ENCODE results near the gene MUC3A.

The MUC3A gene

DNA sequence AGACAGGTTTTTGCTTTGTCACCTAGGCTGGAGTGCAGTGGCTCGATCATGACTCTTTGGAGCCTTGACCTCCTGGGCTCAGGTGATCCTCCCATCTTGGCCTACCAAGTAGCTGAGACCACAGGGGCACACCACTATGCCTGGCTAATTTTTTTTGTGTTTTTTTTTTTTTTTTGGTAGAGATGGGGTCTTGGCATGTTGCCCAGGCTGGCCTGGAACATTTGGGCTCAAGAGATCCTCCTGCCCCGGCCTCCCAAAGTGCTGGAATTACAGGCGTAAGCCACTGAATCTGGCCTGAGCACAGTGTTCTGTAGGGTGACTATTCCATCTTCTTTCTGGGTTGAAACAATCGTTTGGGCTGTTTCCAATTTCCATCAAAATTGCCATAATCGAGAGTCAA, 1.5 kb upstream of the MUC3A start:
- DNase-seq: no peak

DNA sequence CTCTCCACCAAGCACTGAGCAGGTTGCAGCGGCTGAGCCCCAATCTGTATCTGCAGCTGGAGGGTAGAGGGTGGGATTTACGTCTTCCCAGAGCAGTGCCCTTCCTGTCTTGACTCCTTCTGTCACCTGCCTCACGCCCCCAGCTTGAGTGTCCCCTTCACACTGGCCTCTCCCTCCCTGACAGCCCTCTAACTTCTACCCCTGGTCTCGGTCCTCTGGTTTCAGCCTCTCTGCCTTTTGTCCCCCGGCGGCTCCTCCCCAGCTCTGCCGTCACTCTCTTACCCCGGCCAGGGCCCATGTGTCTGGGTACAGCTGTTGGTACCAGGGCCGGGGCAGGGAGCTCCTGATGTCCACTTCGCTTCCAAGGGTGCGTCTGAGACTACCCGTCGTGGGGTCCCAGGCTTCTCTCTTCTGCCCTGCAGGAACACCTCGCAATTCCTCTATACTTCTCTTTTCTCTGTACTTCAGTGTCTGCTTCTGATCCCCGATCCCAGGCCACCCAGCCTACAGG, 654 bp downstream of the MUC3A start:
- no peak for DNase-seq

DNA sequence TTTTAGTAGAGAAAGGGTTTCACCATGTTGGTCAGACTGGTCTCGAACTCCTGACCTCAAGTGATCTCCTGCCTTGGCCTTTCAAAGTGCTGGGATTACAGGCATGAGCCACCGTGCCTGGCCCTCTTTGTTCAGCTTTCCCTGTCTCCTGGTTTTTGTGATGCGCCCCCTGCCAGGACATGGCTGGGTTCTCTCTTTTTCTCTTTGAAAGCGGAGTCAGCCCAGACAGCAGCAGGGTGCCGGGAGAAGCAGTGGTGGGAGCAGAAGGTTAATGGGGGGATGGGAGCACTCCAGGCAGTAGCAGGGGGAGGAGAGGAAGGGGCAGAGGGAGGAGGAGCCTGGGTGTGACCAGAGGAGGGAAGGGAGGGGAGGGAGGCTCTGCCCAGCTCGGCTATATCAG, 1.8 kb downstream of the MUC3A start:
- DNase-seq: no peak

DNA sequence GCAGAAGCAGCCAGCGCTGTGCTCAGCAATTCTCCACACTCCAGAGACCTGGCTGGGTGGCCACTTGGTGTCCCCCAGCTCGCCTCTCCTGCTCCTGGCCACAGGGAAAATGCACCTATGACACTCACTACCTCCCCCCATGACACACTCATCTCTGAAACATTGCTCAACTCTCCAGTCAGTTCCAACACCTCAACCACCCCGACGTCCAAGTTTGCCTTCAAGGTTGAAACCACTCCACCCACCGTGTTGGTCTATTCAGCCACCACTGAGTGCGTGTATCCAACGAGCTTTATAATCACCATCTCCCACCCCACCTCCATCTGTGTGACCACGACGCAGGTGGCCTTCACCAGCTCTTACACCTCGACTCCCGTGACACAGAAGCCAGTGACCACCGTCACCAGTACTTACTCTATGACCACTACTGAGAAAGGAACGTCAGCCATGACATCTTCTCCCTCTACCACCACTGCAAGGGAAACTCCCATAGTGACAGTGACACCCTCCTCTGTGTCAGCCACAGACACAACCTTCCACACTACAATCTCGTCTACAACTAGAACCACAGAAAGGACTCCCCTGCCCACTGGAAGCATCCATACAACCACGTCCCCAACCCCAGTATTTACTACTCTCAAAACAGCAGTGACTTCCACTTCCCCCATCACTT, 2.7 kb downstream of the MUC3A start:
- no peak for DNase-seq

DNA sequence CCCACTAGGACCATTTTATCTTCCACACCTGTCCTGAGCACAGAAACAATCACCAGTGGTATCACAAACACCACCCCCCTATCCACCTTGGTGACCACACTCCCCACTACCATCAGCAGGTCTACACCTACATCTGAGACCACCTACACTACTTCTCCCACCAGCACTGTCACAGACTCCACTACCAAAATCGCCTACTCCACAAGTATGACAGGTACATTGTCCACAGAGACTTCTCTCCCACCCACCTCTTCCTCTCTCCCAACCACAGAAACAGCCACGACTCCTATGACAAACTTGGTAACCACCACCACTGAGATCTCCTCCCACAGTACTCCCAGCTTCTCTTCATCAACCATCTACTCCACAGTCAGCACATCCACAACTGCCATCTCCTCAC, 3.3 kb downstream of the MUC3A start:
- no peak for DNase-seq

DNA sequence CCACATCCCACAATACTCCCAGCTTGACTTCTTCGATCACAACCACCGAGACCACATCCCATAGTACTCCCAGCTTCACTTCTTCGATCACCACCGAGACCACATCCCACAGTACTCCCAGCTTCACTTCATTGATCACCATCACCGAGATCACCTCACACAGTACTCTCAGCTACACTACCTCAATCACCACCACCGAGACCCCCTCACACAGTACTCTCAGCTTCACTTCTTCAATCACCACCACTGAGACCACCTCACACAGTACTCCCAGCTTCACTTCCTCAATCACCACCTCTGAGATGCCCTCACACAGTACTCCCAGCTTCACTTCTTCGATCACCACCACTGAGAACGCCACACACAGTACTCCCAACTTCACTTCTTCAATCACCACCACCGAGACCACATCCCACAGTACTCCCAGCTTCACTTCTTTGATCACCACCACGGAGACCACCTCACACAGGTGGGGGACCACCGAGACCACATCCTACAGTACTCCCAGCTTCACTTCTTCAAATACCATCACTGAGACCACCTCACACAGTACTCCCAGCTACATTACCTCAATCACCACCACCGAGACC, 8.6 kb downstream of the MUC3A start:
- DNase-seq: no peak

DNA sequence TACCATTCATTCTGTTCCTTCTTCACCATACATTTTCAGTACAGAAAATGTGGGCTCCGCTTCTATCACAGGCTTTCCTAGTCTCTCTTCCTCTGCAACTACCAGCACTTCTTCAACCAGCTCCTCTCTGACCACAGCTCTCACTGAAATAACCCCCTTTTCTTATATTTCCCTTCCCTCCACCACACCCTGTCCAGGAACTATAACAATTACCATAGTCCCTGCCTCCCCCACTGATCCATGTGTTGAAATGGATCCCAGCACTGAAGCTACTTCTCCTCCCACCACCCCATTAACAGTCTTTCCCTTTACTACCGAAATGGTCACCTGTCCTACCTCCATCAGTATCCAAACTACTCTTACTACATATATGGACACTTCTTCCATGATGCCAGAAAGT, 10.6 kb downstream of the MUC3A start:
- DNase-seq: no peak

DNA sequence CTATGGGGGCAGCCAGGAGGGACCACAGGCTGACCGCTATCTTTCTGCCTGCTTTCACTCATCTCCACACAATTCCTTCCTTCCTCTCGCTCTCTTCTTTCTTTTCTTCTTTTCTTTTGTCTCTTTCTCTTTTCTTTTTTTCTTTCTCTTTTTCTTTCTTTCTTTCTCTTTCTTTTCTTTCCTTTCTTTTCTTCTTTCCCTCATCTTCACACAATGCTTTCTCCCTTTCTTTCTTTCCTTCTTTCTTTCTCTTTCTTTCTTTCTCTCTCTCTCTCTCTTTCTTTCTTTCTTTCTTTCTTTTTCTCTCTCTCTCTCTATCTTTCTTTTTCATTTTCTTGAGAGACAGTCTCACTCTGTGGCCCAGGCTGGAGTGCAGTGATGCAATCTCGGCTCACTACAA, 13.2 kb downstream of the MUC3A start:
- no peak for DNase-seq

DNA sequence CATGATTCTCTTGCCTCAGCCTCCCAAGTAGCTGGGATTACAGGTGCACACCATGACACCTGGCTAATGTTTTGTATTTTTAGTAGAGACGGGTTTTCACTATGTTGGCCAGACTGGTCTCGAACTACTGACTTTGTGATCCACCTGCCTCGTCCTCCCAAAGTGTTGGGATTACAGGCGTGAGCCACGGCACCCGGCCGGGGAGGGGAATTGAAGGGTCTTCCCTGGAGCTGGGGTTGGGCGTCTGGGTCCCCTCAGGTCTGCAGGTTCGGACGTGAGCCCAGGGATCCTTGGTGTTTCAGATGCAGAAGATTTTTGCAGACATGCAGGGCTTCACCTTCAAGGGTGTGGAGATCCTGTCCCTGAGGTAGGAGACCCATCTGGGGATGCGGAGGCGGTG, 14.1 kb downstream of the MUC3A start:
- no peak for DNase-seq

DNA sequence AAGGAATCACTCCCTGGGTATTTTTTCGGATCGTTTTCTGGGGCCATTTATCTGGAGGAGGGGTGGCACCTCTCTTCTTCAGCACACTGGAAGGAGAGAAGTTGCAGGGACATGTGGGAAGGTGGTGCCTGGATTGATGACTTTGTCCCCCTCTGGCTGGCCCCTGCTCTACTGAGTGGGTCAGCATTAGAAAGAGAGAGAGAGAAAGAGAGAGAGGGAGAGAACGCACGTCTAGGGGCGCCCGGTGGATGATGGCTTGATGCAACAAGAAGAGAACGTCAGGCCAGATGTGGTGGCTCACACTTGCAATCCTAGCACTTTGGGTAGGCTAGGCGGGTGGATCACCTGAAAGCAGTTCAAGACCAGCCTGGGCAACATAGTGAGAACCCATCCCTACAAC, 14.5 kb downstream of the MUC3A start:
- no peak for DNase-seq

DNA sequence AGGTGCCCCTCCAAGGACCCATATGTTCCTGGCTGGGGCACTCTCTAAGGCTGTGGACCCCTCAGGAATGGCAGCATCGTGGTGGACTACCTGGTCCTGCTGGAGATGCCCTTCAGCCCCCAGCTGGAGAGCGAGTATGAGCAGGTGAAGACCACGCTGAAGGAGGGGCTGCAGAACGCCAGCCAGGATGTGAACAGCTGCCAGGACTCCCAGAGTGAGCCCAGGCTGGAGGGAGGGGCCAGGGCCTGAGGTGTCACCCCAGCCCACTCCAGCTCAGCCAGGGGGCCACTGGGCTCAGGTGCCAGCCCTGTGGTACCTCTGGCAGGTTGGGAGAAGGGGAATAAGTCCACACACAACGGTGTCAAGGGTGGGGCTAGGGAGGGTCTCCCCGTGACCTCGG, 15.3 kb downstream of the MUC3A start:
- DNase-seq: no peak

DNA sequence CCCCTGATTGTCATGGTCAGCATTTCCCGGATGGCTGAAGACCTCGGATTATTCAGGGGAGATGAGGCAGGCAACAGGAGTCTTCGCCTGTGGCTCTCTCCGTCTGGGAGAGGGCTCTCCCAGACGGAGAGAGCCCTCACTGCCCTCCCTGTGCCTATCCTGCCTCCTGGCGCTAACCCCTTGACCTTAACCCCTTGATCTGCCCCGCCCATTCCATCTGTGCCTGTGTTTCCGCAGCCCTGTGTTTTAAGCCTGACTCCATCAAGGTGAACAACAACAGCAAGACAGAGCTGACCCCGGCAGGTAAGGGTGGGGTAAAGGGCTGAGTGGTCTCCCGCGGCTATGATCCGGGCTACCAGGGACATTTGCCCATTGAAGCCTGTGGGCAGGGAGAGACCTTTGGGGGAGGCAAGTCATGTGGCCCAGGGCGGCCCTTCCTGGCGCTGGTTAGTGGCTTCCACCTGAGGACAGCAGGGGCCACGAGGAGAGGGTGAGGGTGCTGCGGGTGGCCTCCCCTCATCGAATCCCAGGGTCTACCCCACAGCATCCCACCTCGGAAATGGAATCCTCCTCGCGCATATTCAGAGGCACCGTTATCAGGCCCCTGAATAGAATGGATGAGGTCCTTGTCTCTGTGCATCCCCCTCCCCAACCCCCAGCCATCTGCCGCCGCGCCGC, 15.8 kb downstream of the MUC3A start:
- no peak for DNase-seq

DNA sequence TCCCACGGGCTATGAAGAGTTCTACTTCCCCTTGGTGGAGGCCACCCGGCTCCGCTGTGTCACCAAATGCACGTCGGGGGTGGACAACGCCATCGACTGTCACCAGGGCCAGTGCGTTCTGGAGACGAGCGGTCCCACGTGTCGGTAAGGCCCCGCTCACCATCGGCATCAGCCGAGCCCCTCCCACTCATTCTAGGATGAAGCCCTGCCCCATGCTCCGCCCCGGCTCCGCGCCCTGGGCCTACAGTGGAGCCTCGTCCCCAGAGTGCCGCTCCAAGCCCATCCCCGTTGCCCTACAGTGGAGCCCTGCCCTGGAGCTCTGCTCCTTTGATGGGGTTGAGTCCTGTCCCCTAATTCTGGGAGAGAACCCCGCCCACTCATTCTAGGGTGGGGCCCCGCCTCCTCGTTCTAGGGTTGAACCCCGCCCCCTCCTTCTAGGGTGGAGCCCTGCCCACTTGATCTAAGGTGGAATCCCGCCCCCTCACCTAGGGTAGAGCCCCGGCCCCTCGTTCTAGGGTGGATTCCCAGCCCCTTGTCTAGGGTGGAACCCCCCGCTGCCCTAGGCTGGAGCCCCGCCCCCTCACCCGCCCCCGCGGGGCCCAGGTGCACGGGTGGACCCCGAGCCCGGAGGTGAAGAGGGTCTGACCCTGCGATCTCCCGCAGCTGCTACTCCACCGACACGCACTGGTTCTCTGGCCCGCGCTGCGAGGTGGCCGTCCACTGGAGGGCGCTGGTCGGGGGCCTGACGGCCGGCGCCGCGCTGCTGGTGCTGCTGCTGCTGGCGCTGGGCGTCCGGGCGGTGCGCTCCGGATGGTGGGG, 16.6 kb downstream of the MUC3A start:
- DNase-seq: peak; percentile 76

DNA sequence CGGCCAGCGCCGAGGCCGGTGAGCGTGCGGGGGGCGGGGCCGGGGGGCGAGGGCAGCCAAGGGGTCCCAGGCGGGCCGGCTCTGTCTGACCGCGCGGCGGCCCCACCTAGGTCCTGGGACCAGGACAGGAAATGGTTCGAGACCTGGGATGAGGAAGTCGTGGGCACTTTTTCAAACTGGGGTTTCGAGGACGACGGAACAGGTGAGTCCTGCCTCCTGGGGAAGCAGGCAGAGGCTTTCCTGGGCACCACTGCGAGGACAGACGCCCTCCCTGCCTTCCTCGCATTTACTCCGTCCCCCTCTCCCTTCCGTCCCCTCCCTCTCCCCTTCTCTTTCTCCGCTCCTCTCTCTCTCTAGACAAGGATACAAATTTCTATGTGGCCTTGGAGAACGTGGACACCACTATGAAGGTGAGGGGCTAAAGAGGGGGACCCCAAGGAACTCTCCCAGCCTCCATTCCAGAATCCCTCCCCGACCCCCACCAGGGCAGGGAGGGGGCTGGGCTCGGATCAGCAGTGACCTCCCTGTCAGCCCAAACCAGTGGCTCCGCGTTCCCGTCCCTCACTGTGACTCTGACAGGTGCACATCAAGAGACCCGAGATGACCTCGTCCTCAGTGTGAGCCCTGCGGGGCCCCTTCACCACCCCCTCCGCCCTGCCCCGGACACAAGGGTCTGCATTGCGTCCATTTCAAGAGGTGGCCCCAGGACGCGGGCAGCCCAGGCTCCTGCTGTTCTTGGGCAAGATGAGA, 17.4 kb downstream of the MUC3A start:
- DNase-seq: no peak

DNA sequence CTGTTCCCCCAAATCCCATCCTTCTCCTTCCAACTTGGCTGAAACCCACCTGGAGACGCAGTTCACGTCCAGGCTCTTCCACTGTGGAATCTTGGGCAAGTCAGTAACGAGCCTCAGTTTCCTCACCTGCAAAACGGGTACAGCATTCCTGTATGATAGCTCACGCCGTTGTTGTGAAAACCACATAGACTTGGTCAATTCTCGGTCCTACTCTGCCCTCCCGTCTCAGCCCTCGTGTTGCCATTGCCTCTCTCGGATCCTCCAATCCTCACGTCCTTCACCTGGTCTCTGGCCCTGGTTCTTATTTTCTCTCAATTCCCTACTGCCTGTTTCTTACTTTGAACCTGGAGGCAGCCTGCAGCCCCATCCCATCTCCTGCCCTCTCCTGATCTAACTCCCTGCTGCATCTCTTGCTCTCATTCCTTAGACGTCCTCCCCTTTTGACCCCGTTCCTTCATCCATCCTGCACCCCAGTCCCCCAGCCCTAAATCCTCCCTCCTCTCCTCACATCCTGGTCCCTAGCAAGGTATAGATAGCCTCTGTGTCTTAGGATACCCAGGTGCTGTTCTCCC, 18.0 kb downstream of the MUC3A start:
- DNase-seq: no peak

DNA sequence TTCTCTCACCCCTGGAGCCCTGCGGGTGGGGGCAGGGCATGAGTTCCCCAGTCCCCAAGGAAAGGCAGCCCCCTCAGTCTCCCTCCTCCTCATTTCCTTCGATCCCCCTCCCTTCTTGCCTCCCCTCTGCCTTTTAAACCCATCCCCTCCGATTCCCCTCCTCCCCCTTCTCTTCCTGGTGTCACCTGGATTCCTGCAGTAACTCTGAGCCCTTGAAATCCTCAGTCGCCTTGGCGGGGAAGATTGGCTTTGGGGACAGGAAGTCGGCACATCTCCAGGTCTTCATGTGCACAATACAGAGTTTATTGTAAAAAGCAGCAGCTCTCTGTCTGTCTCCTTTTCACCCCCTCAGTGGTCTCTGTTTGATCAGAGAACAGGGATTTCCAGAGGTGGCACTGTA, 18.7 kb downstream of the MUC3A start:
- no peak for DNase-seq

DNA sequence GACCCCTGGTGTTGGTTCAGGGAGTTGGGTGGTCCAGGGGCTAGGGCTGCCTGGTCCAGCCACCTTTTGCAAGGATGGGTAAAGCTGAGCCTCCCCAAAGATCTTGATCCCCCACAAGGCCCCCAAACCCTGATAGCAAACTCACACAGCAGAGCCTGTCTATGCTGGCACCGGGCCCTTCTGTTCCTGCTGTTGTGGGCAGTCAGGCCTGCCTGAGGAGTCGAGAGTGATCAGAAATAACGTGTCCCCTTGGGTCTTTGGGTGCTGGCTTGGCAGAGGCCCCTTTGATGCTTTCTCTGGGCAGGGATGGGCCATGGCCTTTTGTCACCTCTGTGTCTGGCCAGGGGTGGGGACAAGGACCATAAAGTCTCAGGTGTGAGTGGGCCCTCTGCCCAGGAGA, 19.3 kb downstream of the MUC3A start:
- DNase-seq: no peak

DNA sequence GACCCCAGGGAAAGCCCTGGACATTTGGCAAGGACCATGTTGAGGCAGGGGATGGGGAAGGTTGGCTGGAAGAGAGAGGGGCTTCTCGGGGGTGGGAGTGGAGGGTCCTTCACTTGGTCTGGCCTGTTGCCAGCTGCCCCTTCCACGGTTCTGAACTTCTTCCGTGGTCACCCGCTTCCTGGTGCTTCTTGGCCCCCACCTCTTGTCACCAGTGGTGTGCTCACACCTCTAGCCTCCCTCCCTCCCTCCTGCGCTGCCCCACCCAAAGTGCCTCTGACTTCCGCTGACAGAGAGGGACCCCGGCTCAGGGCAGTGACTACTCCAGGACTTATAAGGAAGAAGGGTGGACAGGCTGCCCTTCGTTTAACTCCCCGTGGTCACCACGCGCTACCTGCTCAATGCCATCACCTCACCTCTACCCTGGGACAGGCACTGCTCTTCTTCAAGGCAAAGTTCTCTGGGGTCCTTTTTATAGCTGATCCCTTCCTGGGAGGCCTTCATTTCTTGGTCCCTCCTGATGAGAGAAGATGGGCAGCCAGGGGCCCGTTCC, 19.8 kb downstream of the MUC3A start, which contains the start of gene MUC12:
MUC12 (plus strand) TSS at position 500 of the 550 bp plus-strand sequence. CDS start 58 bp downstream, outside the sequence.
- DNase-seq: no peak

DNA sequence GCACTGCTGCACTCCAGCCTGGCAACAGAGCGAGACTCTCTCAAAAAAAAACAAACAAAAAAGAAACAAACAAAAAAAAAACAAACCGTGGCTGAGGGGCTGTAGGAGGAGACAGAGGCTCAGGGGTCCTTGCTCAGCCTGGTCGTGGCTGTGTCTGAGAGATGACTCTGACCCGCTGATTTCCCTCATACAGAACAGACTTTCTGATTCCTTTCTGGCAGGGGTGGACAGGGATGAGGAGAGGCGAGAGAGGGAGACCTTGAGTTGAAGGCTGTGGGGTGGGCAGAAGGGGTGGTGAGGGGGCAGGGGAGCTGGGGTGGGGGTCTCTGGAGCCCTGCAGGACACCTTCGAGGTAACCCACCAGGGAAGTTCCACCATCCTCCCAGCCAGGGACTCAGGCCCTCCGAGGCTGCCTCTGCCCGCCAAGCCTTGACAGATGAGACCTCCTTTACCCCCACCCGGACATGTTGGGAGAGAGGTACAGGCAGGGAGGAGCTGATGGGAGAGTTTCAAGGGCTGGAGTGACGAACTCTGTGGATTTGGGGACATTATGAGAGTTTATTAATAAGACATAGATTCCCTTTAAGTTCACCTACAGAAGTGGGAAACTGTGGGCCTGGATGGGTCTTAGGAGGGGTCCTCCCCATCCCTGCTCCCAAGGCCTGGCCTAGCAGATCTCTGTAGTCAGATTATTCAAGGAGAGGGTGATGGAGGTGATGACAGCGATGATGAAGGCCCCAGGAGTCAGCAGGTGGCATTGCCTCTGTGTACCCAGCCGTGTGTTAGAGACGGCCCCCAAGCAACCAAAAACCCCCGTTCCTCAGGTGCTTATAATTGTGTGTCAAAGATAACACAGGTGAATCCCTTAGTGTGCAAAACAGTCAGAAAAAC, 22.0 kb downstream of the MUC3A start:
- DNase-seq: no peak

DNA sequence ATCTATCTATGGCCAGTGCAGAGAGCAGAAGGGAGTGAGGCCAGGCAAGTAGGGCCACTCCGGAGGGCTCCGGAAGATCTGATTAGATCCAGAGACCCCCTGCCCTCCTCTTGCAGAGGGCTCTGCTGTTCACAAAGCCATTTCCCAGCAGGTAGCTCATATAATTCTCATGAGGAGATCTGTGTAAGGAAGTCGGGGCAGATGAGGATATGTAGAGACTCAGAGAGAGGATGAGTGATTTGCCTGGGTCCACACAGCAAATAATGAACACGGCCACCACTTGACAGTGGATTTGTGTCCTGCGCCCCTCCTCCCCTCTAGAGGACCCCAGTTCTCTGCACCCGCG, 22.6 kb downstream of the MUC3A start:
- DNase-seq: no peak

DNA sequence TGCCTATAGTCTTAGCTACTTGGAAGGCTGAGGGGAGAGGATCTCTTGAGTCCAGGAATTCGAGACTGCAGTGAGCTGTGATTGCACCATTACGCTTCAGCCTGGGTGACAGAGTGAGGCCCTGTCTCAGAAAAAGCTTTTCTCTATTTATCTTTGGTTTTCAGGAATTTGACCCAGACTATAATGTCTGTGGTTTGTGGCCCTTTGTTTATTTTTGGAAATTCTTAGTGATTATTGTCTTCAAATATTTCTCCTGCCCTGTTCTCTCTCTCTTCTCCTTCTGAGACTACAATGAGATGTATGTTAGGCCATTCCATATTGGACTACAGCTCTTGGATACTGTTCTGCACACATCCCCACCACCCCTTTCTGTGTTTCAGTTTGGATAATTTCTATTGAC, 24.7 kb downstream of the MUC3A start:
- no peak for DNase-seq

All from stimulated activated CD4-positive, alpha-beta T cell treated with anti-CD3 and anti-CD28 coated beads, Interleukin-4, amount 100 ng/mL, for 1 hour (primary cell).